ENCODE measurements around the gene SPATA22. TPM values are rescaled to one million over a fixed set of nuclear protein-coding genes. Genes with fewer than 3 reads are reported as not detected.

Gene SPATA22
- total and polyA plus RNA-seq, 2 experiments from 2014 or later: not detected

- TF ChIP-seq ETS1 (IDR thresholded peaks at IDR 0.05): no peak
- no peak for TF ChIP-seq EZH2 (IDR thresholded peaks at IDR 0.05; ENCODE audit: low read depth, unreplicated experiment)
- TF ChIP-seq NANOG (IDR thresholded peaks at IDR 0.05; ENCODE audit: borderline replicate concordance): no peak
- TF ChIP-seq POLR2AphosphoS5 (IDR thresholded peaks at IDR 0.05; ENCODE audit: low read depth): no peak
- TF ChIP-seq ZNF331 (CRISPR knock-in tag; IDR thresholded peaks at IDR 0.05; ENCODE audit: low read depth): no peak
- no peak for TF ChIP-seq CREB1 (CRISPR knock-in tag; IDR thresholded peaks at IDR 0.05; ENCODE audit: low read depth)
These were observed 69.8 kb downstream of the SPATA22 start (continued) for GRCh38 chr17:3401786-3402185.

GRCh38 chr17:3400055-3400454 lies 71.6 kb downstream of the SPATA22 start:
- H3K36me3 ChIP-seq (ENCODE audit: insufficient read depth): no peaks in the 10 kb centered on the region
- no peak overlapping the region for H3K4me3 Mint-ChIP-seq
- H4K20me1 ChIP-seq (replicated peaks; ENCODE audit: insufficient read depth): no peaks in the 10 kb centered on the region
- ATAC-seq (no peak), DNase-seq (ENCODE audit: low spot score) (no peak)
- no peaks in the 10 kb centered on the region; the same call in 2 of the 3 replicates for H3K36me3 Mint-ChIP-seq (ENCODE audit: low read depth)
- no peak overlapping the region for H2AFZ ChIP-seq
- H3K4me3 ChIP-seq: no peak overlapping the region
- H3K79me2 ChIP-seq (replicated peaks; ENCODE audit: insufficient read depth): no peaks in the 10 kb centered on the region
- H3K4me2 ChIP-seq: no peak overlapping the region
- H3K9me2 ChIP-seq (ENCODE audit: insufficient read depth): 0 out of 2 replicates have a peak, but pooled peaks cover 5% of the 10 kb centered on the region
- TF ChIP-seq CREB1 (CRISPR knock-in tag; IDR thresholded peaks at IDR 0.05; ENCODE audit: low read depth) (no peak), ZNF114 (CRISPR knock-in tag; IDR thresholded peaks at IDR 0.05) (no peak), ETS1 (IDR thresholded peaks at IDR 0.05) (no peak), CTCF (conservative IDR thresholded peaks at IDR 0.05; ENCODE audit: low read depth in 2 of 2) (no peak), ZNF462 (CRISPR knock-in tag; IDR thresholded peaks at IDR 0.05) (no peak), EZH2phosphoT487 (IDR thresholded peaks at IDR 0.05; ENCODE audit: unreplicated experiment) (no peak), STAT1 (IDR thresholded peaks at IDR 0.05; ENCODE audit: unreplicated experiment) (no peak), NANOG (IDR thresholded peaks at IDR 0.05; ENCODE audit: borderline replicate concordance) (no peak), EZH2 (IDR thresholded peaks at IDR 0.05; ENCODE audit: low read depth, unreplicated experiment) (no peak), POLR2AphosphoS5 (IDR thresholded peaks at IDR 0.05; ENCODE audit: low read depth) (no peak), ZNF331 (CRISPR knock-in tag; IDR thresholded peaks at IDR 0.05; ENCODE audit: low read depth) (no peak)
- no peaks in the 10 kb centered on the region for H3K27me3 Mint-ChIP-seq (ENCODE audit: insufficient read depth, low read depth, poor library complexity)
- H3K4me1 Mint-ChIP-seq: no peaks in the 10 kb centered on the region
- H3K9me3 Mint-ChIP-seq: peaks cover 46% of the 10 kb centered on the region
- H3K27ac ChIP-seq (ENCODE audit: low read depth): no peak overlapping the region
- no peak overlapping the region for H3K27ac Mint-ChIP-seq
- H3F3A ChIP-seq (replicated peaks; ENCODE audit: low read depth): no peaks in the 10 kb centered on the region
- no peaks in the 10 kb centered on the region for H3K4me1 ChIP-seq (ENCODE audit: insufficient read depth)
- H3K27me3 ChIP-seq (ENCODE audit: insufficient read depth): no peaks in the 10 kb centered on the region

Data from GM23338 (cell line).